Muscle layer of duodenum (tissue), 2 donors: ENCODE data around the gene ADIPOR1.
"Not testable (repeated sequence)": the region's sequence is repeated elsewhere in the genome, so short reads cannot be mapped to it uniquely, and the experiment has no call there.

ENCODE experiments used
- H3K27ac ChIP-seq: one replicate; pipeline ENCODE4 v1.7.0; 2013; ENCODE audit warnings: mild to moderate bottlenecking, low read length
- H3K27me3 ChIP-seq: one replicate; pipeline ENCODE4 v1.7.0; 2013; ENCODE audit warnings: low read depth, mild to moderate bottlenecking, control low read depth, low read length
- H3K36me3 ChIP-seq, 2 donors: one replicate each; pipeline ENCODE4 v1.7.0; 2013; ENCODE audit warnings: low read length in 2 of 2, control low read depth in 1 of 2, mild to moderate bottlenecking in 1 of 2; ENCODE audit not compliant: insufficient read depth in 2 of 2, control insufficient read depth in 1 of 2
- H3K4me1 ChIP-seq, 2 donors: one replicate each; pipeline ENCODE4 v1.7.0; 2013; ENCODE audit warnings: low read length in 2 of 2, mild to moderate bottlenecking in 2 of 2, control low read depth in 1 of 2, moderate library complexity in 1 of 2; ENCODE audit not compliant: insufficient read depth in 2 of 2, control insufficient read depth in 1 of 2
- H3K4me3 ChIP-seq, 2 donors: one replicate each; pipeline ENCODE4 v1.7.0; 2013; ENCODE audit warnings: low read length in 2 of 2, low read depth in 1 of 2, mild to moderate bottlenecking in 1 of 2
- H3K9me3 ChIP-seq, 2 donors: one replicate each; pipeline ENCODE4 v1.7.0; 2013; ENCODE audit warnings: low read length in 2 of 2, control low read depth in 1 of 2, mild to moderate bottlenecking in 1 of 2; ENCODE audit not compliant: control insufficient read depth in 1 of 2
- donor health status: healthy.

ADIPOR1 gene

DNA sequence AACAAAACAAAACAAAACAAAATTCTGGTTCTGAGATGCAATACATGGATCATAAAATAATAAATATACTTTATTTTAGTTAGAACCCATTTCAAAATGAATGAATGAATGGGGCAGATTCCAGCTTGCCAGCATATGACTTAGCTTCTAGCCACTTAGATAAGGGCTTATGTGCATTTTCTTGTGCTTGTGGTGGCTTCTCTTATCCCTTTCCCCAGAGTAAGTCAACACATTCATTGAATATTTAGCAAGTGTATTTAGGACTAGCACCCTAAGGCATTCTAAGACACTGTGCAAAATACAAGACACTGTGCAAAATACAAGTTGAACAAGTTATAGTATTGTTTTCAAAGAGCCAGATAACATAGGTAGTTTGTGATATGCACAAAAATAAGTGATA, 4.7 kb downstream of the ADIPOR1 start:
- Histone ChIP-seq H3K9me3 (no peaks in the 10 kb centered on the region), H3K4me1 (peaks cover 10 to 39% of the 10 kb centered on the region in 2 donors), H3K4me3 (no peak overlapping the region), H3K36me3 (peaks cover 10 to 16% of the 10 kb centered on the region in 2 donors), H3K27me3 (no peaks in the 10 kb centered on the region), H3K27ac (no peak overlapping the region)

DNA sequence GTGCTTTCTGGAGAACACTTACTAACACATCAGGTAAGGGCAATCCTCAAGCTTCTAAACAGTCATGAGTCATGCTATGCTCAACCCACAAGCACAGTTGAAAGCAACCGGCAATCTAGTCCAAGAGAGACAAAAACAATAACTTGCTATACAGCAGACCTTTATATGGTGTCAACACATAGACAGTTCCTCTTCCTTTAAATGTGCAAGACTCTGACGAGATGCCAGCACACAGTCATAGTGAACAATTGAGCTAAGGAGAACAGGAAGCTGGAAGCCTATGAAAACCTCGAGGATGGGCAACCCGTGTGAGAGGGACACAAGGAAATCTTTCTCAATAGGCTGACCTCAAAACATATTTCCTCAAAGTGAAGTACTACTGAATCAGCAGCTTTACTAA, 5.3 kb downstream of the ADIPOR1 start:
- H3K4me3 ChIP-seq = no peak overlapping the region
- peaks cover 15 to 21% of the 10 kb centered on the region in 2 donors for H3K36me3 ChIP-seq
- peaks cover 10 to 39% of the 10 kb centered on the region in 2 donors for H3K4me1 ChIP-seq
- no peaks in the 10 kb centered on the region for H3K27me3 ChIP-seq
- H3K9me3 ChIP-seq = no peaks in the 10 kb centered on the region
- peak overlapping the region; percentile 3 for H3K27ac ChIP-seq

DNA sequence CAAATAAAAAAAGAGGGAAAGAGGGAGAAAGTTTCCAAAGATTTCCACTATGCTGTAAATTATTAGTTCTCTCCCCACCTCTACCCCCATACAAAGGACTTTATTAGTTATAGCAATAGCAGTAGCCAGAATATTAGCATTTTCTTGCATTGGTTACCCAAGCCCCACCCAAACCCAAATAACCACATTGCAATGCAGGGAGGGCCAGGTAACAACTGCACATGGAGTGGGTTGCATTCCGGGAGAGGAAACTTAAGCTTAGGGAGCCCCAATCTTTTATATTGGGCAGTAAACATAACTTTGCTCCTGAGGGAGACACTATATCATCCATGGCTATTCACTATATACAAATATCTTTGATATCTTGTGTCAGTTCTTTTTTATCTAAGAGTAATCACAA, 6.0 kb downstream of the ADIPOR1 start:
- no peaks in the 10 kb centered on the region for H3K27me3 ChIP-seq
- no peaks in the 10 kb centered on the region for H3K9me3 ChIP-seq
- peak overlapping the region; percentile 3 for H3K27ac ChIP-seq
- H3K4me3 ChIP-seq = no peak overlapping the region
- H3K36me3 ChIP-seq = peaks cover 19 to 26% of the 10 kb centered on the region in 2 donors
- H3K4me1 ChIP-seq = peaks cover 10 to 34% of the 10 kb centered on the region in 2 donors

DNA sequence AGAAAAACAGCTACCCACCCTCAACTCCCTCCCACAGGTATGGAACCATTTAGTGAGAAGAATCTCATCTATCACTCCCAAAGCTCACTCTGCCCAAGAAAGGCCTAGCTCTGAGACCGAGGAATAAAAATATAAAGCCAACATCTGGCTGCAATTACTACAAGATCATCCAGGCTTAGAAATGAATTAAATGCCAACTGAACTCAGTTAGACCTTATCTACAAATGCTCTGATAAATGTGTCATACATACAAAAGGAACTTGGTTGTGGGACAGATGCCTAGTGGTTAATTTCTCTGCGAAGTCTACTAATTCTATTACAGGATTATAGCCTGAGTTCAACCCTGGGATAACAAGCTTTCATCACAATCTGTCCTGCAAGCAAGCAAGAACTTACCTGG, 6.7 kb downstream of the ADIPOR1 start:
- H3K27me3 ChIP-seq = no peaks in the 10 kb centered on the region
- H3K27ac ChIP-seq = no peak overlapping the region
- peaks cover 8 to 27% of the 10 kb centered on the region in 2 donors for H3K4me1 ChIP-seq
- peaks cover 23 to 28% of the 10 kb centered on the region in 2 donors for H3K36me3 ChIP-seq
- no peak overlapping the region for H3K4me3 ChIP-seq
- H3K9me3 ChIP-seq = no peaks in the 10 kb centered on the region

DNA sequence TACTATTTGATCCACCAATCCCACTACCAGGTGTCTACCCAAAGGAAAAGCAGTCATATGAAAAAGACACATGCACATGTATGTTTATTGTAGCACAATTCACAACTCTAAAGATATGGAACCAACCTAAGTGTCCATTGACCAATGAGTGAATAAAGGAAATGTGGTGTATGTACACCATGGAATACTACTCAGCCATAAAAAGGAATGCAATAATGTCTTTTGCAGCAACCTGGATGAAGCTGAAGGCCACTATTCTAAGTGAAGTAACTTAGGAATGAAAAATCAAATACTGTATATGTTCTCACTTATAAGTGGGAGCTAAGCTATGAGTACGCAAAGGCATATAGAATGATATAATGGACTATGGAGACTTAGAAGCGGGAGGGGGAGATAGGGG, 12.6 kb downstream of the ADIPOR1 start:
- Histone ChIP-seq H3K9me3 (no peaks in the 10 kb centered on the region), H3K27me3 (no peaks in the 10 kb centered on the region), H3K36me3 (peaks cover 65 to 75% of the 10 kb centered on the region in 2 donors), H3K4me3 (no peak overlapping the region), H3K4me1 (no peaks in the 10 kb centered on the region), H3K27ac (no peak overlapping the region)

DNA sequence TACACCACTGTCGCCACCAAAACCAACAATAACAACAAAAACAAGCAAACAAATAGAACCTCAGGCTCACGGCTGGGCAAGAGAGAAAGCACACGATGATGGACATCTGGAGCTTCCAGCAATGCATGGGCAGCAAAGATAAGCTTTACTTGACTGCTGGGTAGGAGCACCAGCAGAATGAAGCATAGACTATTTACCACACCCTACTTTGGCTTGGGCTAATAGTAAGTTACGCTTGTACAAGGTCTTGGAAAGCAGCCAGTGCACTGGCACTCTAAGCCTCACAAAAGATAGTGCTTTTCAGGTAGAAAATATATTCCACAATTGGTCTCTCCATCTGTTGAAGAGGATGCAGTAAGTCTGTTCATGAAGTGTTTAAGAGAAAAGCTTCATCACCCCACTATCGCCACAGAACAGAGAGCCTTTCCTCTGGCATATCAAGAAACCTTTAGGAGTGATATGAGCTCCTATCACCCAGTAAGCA, 13.6 kb downstream of the ADIPOR1 start:
- H3K27ac ChIP-seq = no peak overlapping the region
- H3K27me3 ChIP-seq = no peaks in the 10 kb centered on the region
- peaks cover 62 to 68% of the 10 kb centered on the region in 2 donors for H3K36me3 ChIP-seq
- H3K4me1 ChIP-seq = no peaks in the 10 kb centered on the region
- no peaks in the 10 kb centered on the region for H3K9me3 ChIP-seq
- H3K4me3 ChIP-seq = no peak overlapping the region

DNA sequence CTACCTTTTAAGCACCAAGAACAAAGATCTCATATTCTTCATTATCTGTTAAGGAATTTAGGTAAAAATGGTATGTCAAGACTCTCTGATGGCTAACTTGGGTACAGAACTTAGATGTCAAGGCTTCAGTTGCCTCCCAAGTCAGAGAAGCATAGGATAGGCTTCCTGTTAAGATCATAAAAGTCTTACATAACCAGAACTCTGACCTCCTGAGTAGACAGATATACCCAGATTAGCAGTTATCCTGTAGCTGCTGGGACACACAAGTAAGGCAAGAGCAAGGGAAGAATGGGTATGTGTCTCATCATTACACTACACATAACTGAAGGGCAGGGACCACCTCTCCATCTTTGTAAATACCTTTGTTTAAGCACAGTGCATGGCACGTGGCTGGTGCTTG, 15.7 kb downstream of the ADIPOR1 start:
- H3K4me3 ChIP-seq = no peak overlapping the region
- no peaks in the 10 kb centered on the region for H3K9me3 ChIP-seq
- peaks cover 51 to 55% of the 10 kb centered on the region in 2 donors for H3K36me3 ChIP-seq
- H3K4me1 ChIP-seq = no peaks in the 10 kb centered on the region
- H3K27me3 ChIP-seq = no peaks in the 10 kb centered on the region
- no peak overlapping the region for H3K27ac ChIP-seq

DNA sequence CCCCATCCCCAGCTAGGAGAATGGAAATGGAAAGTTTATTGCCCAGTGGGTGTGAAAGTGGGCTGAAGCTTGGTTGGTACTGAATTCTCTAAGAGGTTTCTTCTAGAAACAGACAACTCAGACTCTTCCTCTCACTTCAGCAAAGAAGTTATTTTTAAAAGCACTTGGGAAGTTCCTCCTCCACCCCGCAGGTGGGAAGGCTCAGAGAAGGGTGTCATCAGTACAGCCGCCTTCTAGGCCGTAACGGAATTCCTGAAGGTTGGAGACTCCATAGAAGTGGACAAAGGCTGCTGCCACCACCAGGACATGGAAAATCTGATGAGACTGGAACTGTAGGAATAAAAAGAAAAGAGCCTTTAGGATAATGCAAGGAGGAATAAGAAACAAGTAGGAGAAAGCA, 16.7 kb downstream of the ADIPOR1 start:
- H3K4me3 ChIP-seq = no peak overlapping the region
- no peaks in the 10 kb centered on the region for H3K4me1 ChIP-seq
- no peaks in the 10 kb centered on the region for H3K27me3 ChIP-seq
- H3K36me3 ChIP-seq = peaks cover 47 to 52% of the 10 kb centered on the region in 2 donors
- H3K27ac ChIP-seq = no peak overlapping the region
- no peaks in the 10 kb centered on the region for H3K9me3 ChIP-seq

DNA sequence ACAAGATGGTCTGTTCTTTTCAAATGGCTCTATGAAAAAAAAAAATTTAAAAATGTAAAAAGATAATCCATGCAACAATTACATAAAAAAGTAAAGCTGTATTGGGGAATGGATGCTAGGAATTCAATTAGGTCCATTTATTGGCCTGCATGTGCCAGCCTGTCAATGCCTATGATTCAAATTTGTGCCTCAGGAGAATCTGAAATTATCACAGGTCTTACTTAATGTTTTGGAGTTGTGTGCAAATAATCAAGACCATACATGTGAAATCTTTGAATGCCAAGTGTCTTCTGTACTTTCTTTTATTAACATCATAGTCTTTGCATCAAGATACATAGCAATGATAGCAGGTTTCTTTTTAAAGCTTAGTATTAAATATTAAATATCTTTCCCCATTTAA, 17.6 kb downstream of the ADIPOR1 start:
- H3K27me3 ChIP-seq = no peaks in the 10 kb centered on the region
- no peaks in the 10 kb centered on the region for H3K9me3 ChIP-seq
- no peak overlapping the region for H3K27ac ChIP-seq
- H3K36me3 ChIP-seq = peaks cover 43 to 44% of the 10 kb centered on the region in 2 donors
- no peak overlapping the region for H3K4me3 ChIP-seq
- no peaks in the 10 kb centered on the region for H3K4me1 ChIP-seq

DNA sequence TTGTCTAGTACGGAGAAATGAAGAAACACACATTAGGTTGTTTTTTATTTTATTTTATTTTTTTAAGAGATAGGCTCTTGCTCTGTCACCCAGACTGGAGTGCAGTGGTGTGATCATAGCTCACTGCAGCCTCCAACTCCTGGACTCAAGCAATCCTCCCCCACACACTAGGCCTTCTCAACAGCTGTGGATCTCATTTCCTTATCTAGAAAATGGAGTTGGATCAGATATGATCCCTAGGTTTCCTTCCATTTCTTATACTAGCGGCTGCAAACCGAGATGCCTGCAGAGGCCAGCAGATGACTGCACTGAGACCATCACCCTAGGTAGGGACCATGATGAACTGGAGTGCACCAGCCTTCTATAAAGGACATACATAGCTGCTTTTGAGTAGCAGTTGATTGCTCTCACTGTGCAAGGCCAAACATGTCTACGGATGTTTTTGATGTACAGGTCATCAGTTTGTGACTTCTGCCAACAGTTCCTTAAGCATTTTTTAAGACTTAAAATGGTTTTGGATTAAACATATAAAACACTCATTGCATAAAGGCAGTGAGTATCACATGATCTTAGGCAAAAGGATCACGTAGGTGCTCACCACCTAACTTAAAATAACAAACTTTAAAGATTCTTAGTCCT, 19.7 kb downstream of the ADIPOR1 start:
- no peaks in the 10 kb centered on the region for H3K9me3 ChIP-seq
- H3K4me1 ChIP-seq = no peaks in the 10 kb centered on the region
- no peak overlapping the region for H3K27ac ChIP-seq
- no peak overlapping the region for H3K4me3 ChIP-seq
- no peaks in the 10 kb centered on the region for H3K27me3 ChIP-seq
- peaks cover 23 to 24% of the 10 kb centered on the region in 2 donors for H3K36me3 ChIP-seq

DNA sequence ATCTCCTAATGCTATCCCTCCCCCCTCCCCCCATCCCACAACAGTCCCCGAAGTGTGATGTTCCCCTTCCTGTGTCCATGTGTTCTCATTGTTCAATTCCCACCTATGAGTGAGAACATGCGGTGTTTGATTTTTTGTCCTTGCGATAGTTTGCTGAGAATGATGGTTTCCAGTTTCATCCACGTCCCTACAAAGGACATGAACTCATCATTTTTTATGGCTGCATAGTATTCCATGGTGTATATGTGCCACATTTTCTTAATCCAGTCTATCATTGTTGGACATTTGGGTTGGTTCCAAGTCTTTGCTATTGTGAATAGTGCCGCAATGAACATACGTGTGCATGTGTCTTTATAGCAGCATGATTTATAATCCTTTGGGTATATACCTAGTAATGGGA, 21.7 kb downstream of the ADIPOR1 start:
- H3K27me3 ChIP-seq, H3K4me1 ChIP-seq, H3K4me3 ChIP-seq, H3K9me3 ChIP-seq, H3K27ac ChIP-seq, H3K36me3 ChIP-seq: not testable (repeated sequence)

DNA sequence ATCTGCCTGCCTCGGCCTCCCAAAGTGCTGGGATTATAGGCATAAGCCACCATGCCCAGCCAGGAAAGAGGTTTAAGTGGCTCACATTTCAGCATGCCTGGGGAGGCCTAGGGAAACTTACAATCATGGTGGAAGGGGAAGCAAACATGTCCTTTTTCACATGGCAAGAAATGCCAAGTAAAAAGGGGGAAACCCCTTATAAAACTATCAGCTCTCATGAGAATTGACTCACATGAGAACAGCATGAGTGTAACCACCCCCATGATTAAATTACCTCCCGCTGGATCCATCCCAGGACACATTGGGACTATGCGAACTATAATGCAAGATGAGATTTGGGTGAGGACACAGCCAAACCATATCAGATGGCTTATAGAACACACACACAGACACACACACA, 22.3 kb downstream of the ADIPOR1 start:
- Histone ChIP-seq H3K9me3 (peaks cover 0 to 3% of the 10 kb centered on the region in 2 donors), H3K4me1 (no peaks in the 10 kb centered on the region), H3K27me3 (no peaks in the 10 kb centered on the region), H3K27ac (no peak overlapping the region), H3K36me3 (peaks cover under 1% of the 10 kb centered on the region in 2 donors), H3K4me3 (no peak overlapping the region)
